ENCODE results near the gene ANKRD50.

The ANKRD50 gene

GRCh38 chr4:124691801-124692200 is 20.7 kb downstream of the ANKRD50 start:
- no peak overlapping the region for H3K27ac Mint-ChIP-seq
- no peaks in the 10 kb centered on the region for H3K27me3 Mint-ChIP-seq
- DNase-seq, result no peak

GRCh38 chr4:124686279-124686678 is 26.3 kb downstream of the ANKRD50 start:
- Mint-ChIP-seq H3K4me3 (no peak overlapping the region), H3K4me1 (ENCODE audit: low read depth) (peaks cover 12% of the 10 kb centered on the region), H3K36me3 (ENCODE audit: low read depth) (no peaks in the 10 kb centered on the region), H3K9me3 (no peaks in the 10 kb centered on the region), H3K27ac (no peak overlapping the region), H3K27me3 (no peaks in the 10 kb centered on the region)
- no peak for DNase-seq

More at GRCh38 chr4:124691801-124692200, 20.7 kb downstream of the ANKRD50 start:
- Mint-ChIP-seq H3K4me1 (ENCODE audit: low read depth) (no peaks in the 10 kb centered on the region), H3K36me3 (ENCODE audit: low read depth) (no peaks in the 10 kb centered on the region), H3K9me3 (no peaks in the 10 kb centered on the region), H3K4me3 (no peak overlapping the region)

- peaks cover 12% of the 10 kb centered on the region for H3K4me1 Mint-ChIP-seq (ENCODE audit: low read depth)
- no peak overlapping the region for H3K4me3 Mint-ChIP-seq
- no peak overlapping the region for H3K27ac Mint-ChIP-seq
- DNase-seq, result no peak
- H3K9me3 Mint-ChIP-seq, result no peaks in the 10 kb centered on the region
- no peaks in the 10 kb centered on the region for H3K27me3 Mint-ChIP-seq
- H3K36me3 Mint-ChIP-seq (ENCODE audit: low read depth), result no peaks in the 10 kb centered on the region
These were observed 26.7 kb downstream of the ANKRD50 start for GRCh38 chr4:124685851-124686250.

GRCh38 chr4:124684301-124684700 is 28.2 kb downstream of the ANKRD50 start:
- no peak for DNase-seq
- H3K36me3 Mint-ChIP-seq (ENCODE audit: low read depth), result no peaks in the 10 kb centered on the region
- no peak overlapping the region for H3K27ac Mint-ChIP-seq
- no peaks in the 10 kb centered on the region for H3K27me3 Mint-ChIP-seq
- H3K4me1 Mint-ChIP-seq (ENCODE audit: low read depth), result peaks cover 12% of the 10 kb centered on the region
- no peak overlapping the region for H3K4me3 Mint-ChIP-seq
- H3K9me3 Mint-ChIP-seq, result no peaks in the 10 kb centered on the region

GRCh38 chr4:124682384-124682783 is 30.1 kb downstream of the ANKRD50 start:
- Mint-ChIP-seq H3K36me3 (ENCODE audit: low read depth) (no peaks in the 10 kb centered on the region), H3K4me3 (no peak overlapping the region), H3K9me3 (no peaks in the 10 kb centered on the region), H3K27me3 (no peaks in the 10 kb centered on the region), H3K27ac (no peak overlapping the region), H3K4me1 (ENCODE audit: low read depth) (peaks cover 12% of the 10 kb centered on the region)
- DNase-seq, result no peak

DNA sequence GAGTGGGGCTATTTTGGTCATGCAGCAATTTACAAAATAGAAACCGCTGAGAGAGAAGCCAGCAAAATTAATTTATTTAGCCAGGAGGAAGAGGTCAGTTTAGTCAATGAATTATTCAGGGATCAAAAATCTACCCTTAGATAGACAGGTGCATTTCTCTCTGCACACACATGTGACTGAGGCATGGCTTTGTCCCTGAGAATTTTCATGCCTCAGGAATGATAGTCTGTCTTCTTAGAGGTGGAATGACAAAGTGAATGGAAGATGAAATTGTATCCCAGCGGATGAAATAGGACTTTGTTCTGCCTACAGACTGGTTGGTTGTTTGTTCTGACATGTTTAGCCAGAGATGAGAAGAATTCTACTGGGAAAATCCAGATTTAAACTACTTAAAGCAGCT is 46.0 kb downstream of the ANKRD50 start:
- Mint-ChIP-seq H3K4me1 (ENCODE audit: low read depth) (no peaks in the 10 kb centered on the region), H3K4me3 (no peak overlapping the region), H3K36me3 (ENCODE audit: low read depth) (no peaks in the 10 kb centered on the region), H3K27ac (no peak overlapping the region), H3K9me3 (no peaks in the 10 kb centered on the region), H3K27me3 (no peaks in the 10 kb centered on the region)
- no peak for DNase-seq

DNA sequence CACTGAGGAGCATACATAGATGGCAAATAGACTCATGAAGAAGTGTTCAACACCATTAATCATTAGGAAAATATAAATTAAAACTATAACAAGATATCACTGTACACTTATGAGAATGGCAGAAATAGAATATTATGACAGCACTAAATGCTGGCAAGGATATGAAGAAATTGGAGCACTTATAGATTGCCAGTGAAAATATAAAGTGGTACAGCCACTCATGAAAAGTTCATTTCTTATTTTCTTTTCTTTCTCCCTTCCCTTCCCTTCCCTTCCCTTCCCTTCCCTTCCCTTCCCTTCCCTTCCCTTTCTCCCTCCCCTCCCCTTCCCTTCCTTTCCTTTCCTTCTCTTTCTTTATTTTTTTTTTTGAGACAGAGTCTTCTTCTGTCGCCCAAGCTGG is 53.7 kb downstream of the ANKRD50 start:
- Mint-ChIP-seq H3K27ac (no peak overlapping the region), H3K4me1 (ENCODE audit: low read depth) (no peaks in the 10 kb centered on the region), H3K9me3 (no peaks in the 10 kb centered on the region), H3K36me3 (ENCODE audit: low read depth) (no peaks in the 10 kb centered on the region), H3K4me3 (no peak overlapping the region), H3K27me3 (no peaks in the 10 kb centered on the region)
- DNase-seq, result no peak

GRCh38 chr4:124650614-124651013 is 61.9 kb downstream of the ANKRD50 start:
- DNase-seq, result no peak
- Mint-ChIP-seq H3K36me3 (ENCODE audit: low read depth) (no peaks in the 10 kb centered on the region), H3K27ac (no peak overlapping the region), H3K27me3 (no peaks in the 10 kb centered on the region), H3K4me1 (ENCODE audit: low read depth) (no peaks in the 10 kb centered on the region), H3K9me3 (no peaks in the 10 kb centered on the region), H3K4me3 (no peak overlapping the region)

DNA sequence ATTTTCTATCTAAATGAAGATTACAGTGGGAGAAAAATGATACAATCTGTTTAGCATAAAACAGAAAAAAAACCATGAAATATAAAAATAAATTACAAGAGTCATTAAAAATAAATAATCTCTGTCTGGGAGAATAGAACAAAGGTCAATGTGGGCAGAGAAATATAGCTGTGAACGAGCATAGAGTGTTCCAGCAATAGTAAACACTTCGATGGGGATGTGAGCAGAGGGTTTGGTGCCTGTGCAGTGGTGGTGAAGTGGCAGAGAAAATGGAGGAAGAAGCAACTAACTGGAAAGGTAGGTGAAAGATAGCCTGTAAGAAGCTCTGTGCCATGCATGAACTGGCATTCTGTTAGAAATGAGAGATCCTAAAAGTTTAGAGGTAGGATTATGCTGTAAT is 64.9 kb downstream of the ANKRD50 start:
- Mint-ChIP-seq H3K36me3 (ENCODE audit: low read depth) (no peaks in the 10 kb centered on the region), H3K27me3 (no peaks in the 10 kb centered on the region), H3K27ac (no peak overlapping the region), H3K9me3 (no peaks in the 10 kb centered on the region), H3K4me3 (no peak overlapping the region), H3K4me1 (ENCODE audit: low read depth) (no peaks in the 10 kb centered on the region)
- no peak for DNase-seq

DNA sequence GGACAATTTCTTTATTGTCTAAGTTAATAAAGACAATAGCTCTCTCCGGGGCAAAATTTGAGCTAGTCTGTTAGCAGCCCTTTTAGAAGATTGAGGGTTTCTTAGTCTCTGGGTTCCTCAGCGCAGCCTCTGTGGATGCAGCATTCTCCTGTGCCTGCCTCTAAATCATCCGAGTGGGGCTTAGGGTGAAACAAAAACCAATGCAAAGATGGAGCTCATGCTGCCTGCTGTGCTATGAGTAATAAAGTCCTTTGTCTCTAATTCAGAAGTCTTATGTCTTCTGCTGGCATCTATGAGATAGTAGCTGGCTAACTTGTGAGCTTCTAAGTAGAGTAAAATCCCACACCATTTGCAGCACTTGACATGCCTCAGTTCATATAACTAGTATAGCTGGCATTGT is 67.9 kb downstream of the ANKRD50 start:
- no peaks in the 10 kb centered on the region for H3K36me3 Mint-ChIP-seq (ENCODE audit: low read depth)
- no peak overlapping the region for H3K4me3 Mint-ChIP-seq
- no peaks in the 10 kb centered on the region for H3K9me3 Mint-ChIP-seq
- DNase-seq, result no peak
- H3K27ac Mint-ChIP-seq, result no peak overlapping the region
- peaks cover 2% of the 10 kb centered on the region for H3K4me1 Mint-ChIP-seq (ENCODE audit: low read depth)
- no peaks in the 10 kb centered on the region for H3K27me3 Mint-ChIP-seq

DNA sequence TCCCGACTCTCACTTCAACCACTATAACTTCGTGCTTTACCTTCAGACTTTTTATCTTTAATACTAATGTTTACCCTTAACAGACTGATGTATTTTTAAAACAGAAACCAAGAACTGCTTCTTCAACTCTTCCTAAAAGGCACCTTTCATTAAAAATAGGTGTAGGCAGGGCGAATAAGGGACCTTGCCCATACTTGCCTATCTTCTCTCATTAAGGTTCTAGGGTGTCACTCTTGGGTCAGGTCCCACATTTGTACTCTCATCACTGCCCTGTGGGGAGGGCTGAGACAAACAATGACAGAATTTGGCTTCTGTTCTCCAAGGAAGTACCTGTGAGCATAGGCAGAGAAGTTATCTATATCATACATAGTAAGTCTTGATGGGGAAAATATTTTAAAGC is 69.7 kb downstream of the ANKRD50 start:
- Mint-ChIP-seq H3K9me3 (no peaks in the 10 kb centered on the region), H3K27ac (no peak overlapping the region), H3K36me3 (ENCODE audit: low read depth) (no peaks in the 10 kb centered on the region), H3K4me3 (no peak overlapping the region), H3K27me3 (no peaks in the 10 kb centered on the region), H3K4me1 (ENCODE audit: low read depth) (peaks cover 2% of the 10 kb centered on the region)
- DNase-seq, result no peak

GRCh38 chr4:124641715-124642381 is 70.7 kb downstream of the ANKRD50 start:
- no peak for DNase-seq
- H3K4me1 Mint-ChIP-seq (ENCODE audit: low read depth), result peaks cover 2% of the 10 kb centered on the region
- H3K27ac Mint-ChIP-seq, result no peak overlapping the region
- no peak overlapping the region for H3K4me3 Mint-ChIP-seq
- no peaks in the 10 kb centered on the region for H3K36me3 Mint-ChIP-seq (ENCODE audit: low read depth)
- H3K27me3 Mint-ChIP-seq, result no peaks in the 10 kb centered on the region
- H3K9me3 Mint-ChIP-seq, result no peaks in the 10 kb centered on the region

GRCh38 chr4:124640022-124640730 is 72.4 kb downstream of the ANKRD50 start:
- no peaks in the 10 kb centered on the region for H3K36me3 Mint-ChIP-seq (ENCODE audit: low read depth)
- H3K27me3 Mint-ChIP-seq, result no peaks in the 10 kb centered on the region
- peaks cover 2% of the 10 kb centered on the region for H3K4me1 Mint-ChIP-seq (ENCODE audit: low read depth)
- no peak overlapping the region for H3K27ac Mint-ChIP-seq
- no peak for DNase-seq
- no peak overlapping the region for H3K4me3 Mint-ChIP-seq
- no peaks in the 10 kb centered on the region for H3K9me3 Mint-ChIP-seq

GRCh38 chr4:124637321-124637720 is 75.2 kb downstream of the ANKRD50 start:
- H3K27ac Mint-ChIP-seq, result no peak overlapping the region
- H3K27me3 Mint-ChIP-seq, result no peaks in the 10 kb centered on the region
- no peak overlapping the region for H3K4me3 Mint-ChIP-seq
- H3K9me3 Mint-ChIP-seq, result no peaks in the 10 kb centered on the region
- no peaks in the 10 kb centered on the region for H3K36me3 Mint-ChIP-seq (ENCODE audit: low read depth)
- peaks cover 2% of the 10 kb centered on the region for H3K4me1 Mint-ChIP-seq (ENCODE audit: low read depth)
- DNase-seq, result no peak

DNA sequence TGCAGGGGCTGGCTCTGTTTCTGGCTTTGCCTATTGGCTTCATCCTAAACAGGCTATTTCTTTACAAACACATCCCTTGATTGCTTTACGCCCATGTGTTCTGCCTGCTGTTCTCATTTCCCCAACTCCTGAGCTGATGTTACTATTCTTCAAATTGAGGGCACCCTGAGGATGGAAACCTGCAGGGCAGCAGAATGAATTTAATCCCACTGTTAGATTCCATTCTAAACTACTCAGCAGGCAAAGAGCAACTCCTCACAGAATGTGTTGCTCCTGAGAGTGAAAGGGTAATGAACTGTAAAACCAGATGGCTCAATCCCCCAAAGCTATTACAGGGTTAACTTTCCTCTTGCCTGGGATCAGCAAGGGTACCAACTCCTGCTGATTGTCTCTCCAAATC is 75.7 kb downstream of the ANKRD50 start:
- DNase-seq, result no peak
- Mint-ChIP-seq H3K4me3 (no peak overlapping the region), H3K27ac (no peak overlapping the region), H3K27me3 (no peaks in the 10 kb centered on the region), H3K4me1 (ENCODE audit: low read depth) (peaks cover 4% of the 10 kb centered on the region), H3K36me3 (ENCODE audit: low read depth) (no peaks in the 10 kb centered on the region), H3K9me3 (no peaks in the 10 kb centered on the region)

Measured in activated T-cell treated with anti-CD3 and anti-CD28 coated beads, Interleukin-2, amount 50 U/mL, for 24 hours (primary cell).